Fibroblast of lung (primary cell): Measurements from ENCODE around the gene ATRNL1.

Experiments
- EZH2 ChIP-seq: IDR thresholded peaks from 2 replicates; pipeline ENCODE4 v1.5.1; 2012; ENCODE audit warnings: low read length, control low read depth, mild to moderate bottlenecking; ENCODE audit errors: missing control alignments
- TF ChIP-seq, protein P1 (sequence below), 2 donors: IDR thresholded peaks in 1 of 2; conservative IDR thresholded peaks in 1 of 2; 1 replicate in 1 of 2; 2 replicates in 1 of 2; pipeline ENCODE4 v1.5.1; 2011 to 2012; ENCODE audit warnings: low read length in 2 of 2, control low read depth in 1 of 2, inconsistent platforms in 1 of 2, low read depth in 1 of 2, mild to moderate bottlenecking in 1 of 2

DNA sequence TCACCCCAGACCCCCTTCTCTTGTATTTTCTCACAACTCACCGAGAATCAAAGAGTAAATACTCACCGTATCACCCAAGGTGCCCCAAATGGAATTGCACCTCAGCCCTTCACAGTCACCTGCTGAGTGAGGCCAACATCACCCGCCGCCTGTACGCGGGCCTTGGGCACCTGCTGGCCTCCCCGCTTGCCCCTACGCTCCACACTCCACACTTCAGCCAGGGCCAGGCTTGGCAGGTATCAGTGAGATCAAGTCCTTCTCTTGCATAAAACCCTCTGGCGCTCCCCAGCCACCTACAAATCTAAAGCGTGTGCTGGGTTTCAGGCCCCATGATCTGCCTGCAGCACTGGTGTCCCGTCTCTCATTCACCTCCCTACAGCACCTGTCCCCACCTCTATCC is 879.3 kb downstream of the ATRNL1 start:
- TF ChIP-seq, protein P1, sequence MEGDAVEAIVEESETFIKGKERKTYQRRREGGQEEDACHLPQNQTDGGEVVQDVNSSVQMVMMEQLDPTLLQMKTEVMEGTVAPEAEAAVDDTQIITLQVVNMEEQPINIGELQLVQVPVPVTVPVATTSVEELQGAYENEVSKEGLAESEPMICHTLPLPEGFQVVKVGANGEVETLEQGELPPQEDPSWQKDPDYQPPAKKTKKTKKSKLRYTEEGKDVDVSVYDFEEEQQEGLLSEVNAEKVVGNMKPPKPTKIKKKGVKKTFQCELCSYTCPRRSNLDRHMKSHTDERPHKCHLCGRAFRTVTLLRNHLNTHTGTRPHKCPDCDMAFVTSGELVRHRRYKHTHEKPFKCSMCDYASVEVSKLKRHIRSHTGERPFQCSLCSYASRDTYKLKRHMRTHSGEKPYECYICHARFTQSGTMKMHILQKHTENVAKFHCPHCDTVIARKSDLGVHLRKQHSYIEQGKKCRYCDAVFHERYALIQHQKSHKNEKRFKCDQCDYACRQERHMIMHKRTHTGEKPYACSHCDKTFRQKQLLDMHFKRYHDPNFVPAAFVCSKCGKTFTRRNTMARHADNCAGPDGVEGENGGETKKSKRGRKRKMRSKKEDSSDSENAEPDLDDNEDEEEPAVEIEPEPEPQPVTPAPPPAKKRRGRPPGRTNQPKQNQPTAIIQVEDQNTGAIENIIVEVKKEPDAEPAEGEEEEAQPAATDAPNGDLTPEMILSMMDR (conservative IDR thresholded peaks at IDR 0.05 in 1 of 2, IDR thresholded peaks at IDR 0.05 in 1 of 2; ENCODE audit: low read depth in 1 of 2, low read length in 2 of 2) = no peak
- no peak for TF ChIP-seq EZH2
